Adrenal gland (tissue), 5 donors: Measurements from ENCODE around the gene SPTBN4.

ENCODE experiments used
- POLR2A ChIP-seq, 2 donors: fragments of 450-650 bp; IDR thresholded peaks; one replicate each; pipeline ENCODE4 v1.6.1; 2017; ENCODE audit warnings: antibody characterized with exemption in 2 of 2, mild to moderate bottlenecking in 2 of 2, moderate library complexity in 1 of 2
- TF ChIP-seq, protein P1 (sequence below), 6 experiments: fragments of 450-650 bp in 4 of 6; fragments of 200-600 bp in 2 of 6; sonication (generic) in 1 of 6; IDR thresholded peaks; 1 replicate in 5 of 6; 2 replicates in 1 of 6; pipeline versions ENCODE4 v1.5.1 to v1.8.0; 2016 to 2021; ENCODE audit warnings: antibody characterized with exemption in 6 of 6, mild to moderate bottlenecking in 2 of 6, moderate library complexity in 1 of 6
- donor health status: DM: no; HTN: no; CAD: no.

DNA sequence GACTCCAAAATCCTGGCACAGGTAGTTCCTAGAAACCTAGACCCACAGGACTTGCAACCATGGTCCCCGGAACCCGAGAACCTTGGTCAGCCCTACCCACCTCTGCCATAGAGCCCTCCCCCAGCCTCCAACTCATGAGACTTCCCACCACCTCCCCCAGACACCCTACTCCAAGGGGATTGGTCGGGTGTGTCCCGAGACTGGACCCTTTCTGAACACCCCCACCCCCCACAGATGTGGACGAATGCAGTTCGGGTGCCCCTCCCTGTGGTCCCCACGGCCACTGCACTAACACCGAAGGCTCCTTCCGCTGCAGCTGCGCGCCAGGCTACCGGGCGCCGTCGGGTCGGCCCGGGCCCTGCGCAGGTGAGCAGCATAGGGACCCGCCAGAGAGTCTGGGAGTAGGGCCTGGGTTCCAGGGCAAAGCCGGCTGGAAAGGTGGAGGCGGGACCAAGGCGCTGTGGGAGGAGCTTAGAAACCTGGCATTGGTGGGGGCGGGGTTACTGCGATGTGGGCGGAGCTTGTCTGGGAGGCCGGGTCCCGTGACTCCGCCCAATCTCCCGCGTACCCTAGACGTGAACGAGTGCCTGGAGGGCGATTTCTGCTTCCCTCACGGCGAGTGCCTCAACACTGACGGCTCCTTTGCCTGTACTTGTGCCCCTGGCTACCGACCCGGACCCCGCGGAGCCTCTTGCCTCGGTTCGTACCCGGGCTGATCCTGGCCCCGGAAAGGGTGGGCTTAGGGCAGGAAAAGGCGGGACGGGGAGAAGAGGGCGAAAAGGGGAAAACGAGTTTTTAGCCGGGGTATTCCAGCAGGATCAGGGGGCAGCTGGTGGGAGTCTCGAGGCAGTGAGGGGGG, 146.3 kb downstream of the SPTBN4 start:
- TF ChIP-seq, protein P1, sequence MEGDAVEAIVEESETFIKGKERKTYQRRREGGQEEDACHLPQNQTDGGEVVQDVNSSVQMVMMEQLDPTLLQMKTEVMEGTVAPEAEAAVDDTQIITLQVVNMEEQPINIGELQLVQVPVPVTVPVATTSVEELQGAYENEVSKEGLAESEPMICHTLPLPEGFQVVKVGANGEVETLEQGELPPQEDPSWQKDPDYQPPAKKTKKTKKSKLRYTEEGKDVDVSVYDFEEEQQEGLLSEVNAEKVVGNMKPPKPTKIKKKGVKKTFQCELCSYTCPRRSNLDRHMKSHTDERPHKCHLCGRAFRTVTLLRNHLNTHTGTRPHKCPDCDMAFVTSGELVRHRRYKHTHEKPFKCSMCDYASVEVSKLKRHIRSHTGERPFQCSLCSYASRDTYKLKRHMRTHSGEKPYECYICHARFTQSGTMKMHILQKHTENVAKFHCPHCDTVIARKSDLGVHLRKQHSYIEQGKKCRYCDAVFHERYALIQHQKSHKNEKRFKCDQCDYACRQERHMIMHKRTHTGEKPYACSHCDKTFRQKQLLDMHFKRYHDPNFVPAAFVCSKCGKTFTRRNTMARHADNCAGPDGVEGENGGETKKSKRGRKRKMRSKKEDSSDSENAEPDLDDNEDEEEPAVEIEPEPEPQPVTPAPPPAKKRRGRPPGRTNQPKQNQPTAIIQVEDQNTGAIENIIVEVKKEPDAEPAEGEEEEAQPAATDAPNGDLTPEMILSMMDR (IDR thresholded peaks at IDR 0.05) = no peak
- no peak for TF ChIP-seq POLR2A (IDR thresholded peaks at IDR 0.05)
